Effector memory CD4-positive, alpha-beta T cell (primary cell): Measurements from ENCODE around the gene VAV1.

Experiments
- DNase-seq, 3 donors: peaks; one replicate each; pipeline ENCODE4 v3.0.0-alpha.2; 2020
- H3K27ac ChIP-seq: 2 replicates; pipeline ENCODE4 v1.7.0; 2013; ENCODE audit warnings: mild to moderate bottlenecking, low read length, moderate library complexity; ENCODE audit not compliant: insufficient read depth, poor library complexity, severe bottlenecking
- H3K27me3 ChIP-seq: replicated peaks from 2 replicates; pipeline ENCODE4 v1.7.0; 2013; ENCODE audit warnings: mild to moderate bottlenecking, low read length; ENCODE audit not compliant: insufficient read depth, control insufficient read depth, poor library complexity, severe bottlenecking
- H3K36me3 ChIP-seq: 2 replicates; pipeline ENCODE4 v1.7.0; 2013; ENCODE audit warnings: mild to moderate bottlenecking, low read length, moderate library complexity; ENCODE audit not compliant: control insufficient read depth, insufficient read depth
- H3K4me1 ChIP-seq: 2 replicates; pipeline ENCODE4 v1.7.0; 2013; ENCODE audit warnings: low read length, mild to moderate bottlenecking; ENCODE audit not compliant: control insufficient read depth, insufficient read depth, poor library complexity, severe bottlenecking
- H3K4me3 ChIP-seq: 2 replicates; pipeline ENCODE4 v1.7.0; 2013; ENCODE audit warnings: low read length, low read depth, mild to moderate bottlenecking; ENCODE audit not compliant: insufficient read depth, poor library complexity, severe bottlenecking
- H3K9me3 ChIP-seq: 2 replicates; pipeline ENCODE4 v1.7.0; 2013; ENCODE audit warnings: mild to moderate bottlenecking, low read length, moderate library complexity; ENCODE audit not compliant: control insufficient read depth

Gene VAV1

GRCh38 chr19:6730941-6731670 lies 41.4 kb upstream of the VAV1 start:
- Histone ChIP-seq H3K36me3 (peaks cover 15% of the 10 kb centered on the region), H3K4me1 (peaks cover 1% of the 10 kb centered on the region), H3K27me3 (no peaks in the 10 kb centered on the region), H3K27ac (no peak overlapping the region), H3K4me3 (no peak overlapping the region), H3K9me3 (no peaks in the 10 kb centered on the region)
- no peak for DNase-seq

- peaks cover 15% of the 10 kb centered on the region for H3K36me3 ChIP-seq
- H3K4me1 ChIP-seq, result peaks cover 8% of the 10 kb centered on the region
- DNase-seq, result no peak
- no peak overlapping the region for H3K27ac ChIP-seq
- no peak overlapping the region for H3K4me3 ChIP-seq
- H3K9me3 ChIP-seq, result no peaks in the 10 kb centered on the region
- no peaks in the 10 kb centered on the region for H3K27me3 ChIP-seq
Observed at GRCh38 chr19:6731822-6732221, 40.7 kb upstream of the VAV1 start.

GRCh38 chr19:6732803-6733337 lies 39.6 kb upstream of the VAV1 start:
- no peak overlapping the region for H3K27ac ChIP-seq
- H3K27me3 ChIP-seq, result no peaks in the 10 kb centered on the region
- H3K36me3 ChIP-seq, result peaks cover 15% of the 10 kb centered on the region
- H3K4me1 ChIP-seq, result peaks cover 10% of the 10 kb centered on the region
- DNase-seq, result no peak
- H3K4me3 ChIP-seq, result no peak overlapping the region
- H3K9me3 ChIP-seq, result no peaks in the 10 kb centered on the region

GRCh38 chr19:6733338-6734095 lies 39.0 kb upstream of the VAV1 start:
- Histone ChIP-seq H3K27ac (no peak overlapping the region), H3K4me3 (no peak overlapping the region), H3K4me1 (peaks cover 16% of the 10 kb centered on the region), H3K27me3 (no peaks in the 10 kb centered on the region), H3K9me3 (no peaks in the 10 kb centered on the region), H3K36me3 (peaks cover 15% of the 10 kb centered on the region)
- no peak for DNase-seq

GRCh38 chr19:6734096-6734696 lies 38.3 kb upstream of the VAV1 start:
- Histone ChIP-seq H3K9me3 (no peaks in the 10 kb centered on the region), H3K4me1 (peaks cover 23% of the 10 kb centered on the region), H3K4me3 (no peak overlapping the region), H3K36me3 (peaks cover 15% of the 10 kb centered on the region), H3K27ac (no peak overlapping the region), H3K27me3 (no peaks in the 10 kb centered on the region)
- no peak for DNase-seq

GRCh38 chr19:6735181-6735911 lies 37.2 kb upstream of the VAV1 start:
- H3K27ac ChIP-seq, result peak overlapping the region; percentile 83
- no peak overlapping the region for H3K4me3 ChIP-seq
- H3K36me3 ChIP-seq, result peaks cover 8% of the 10 kb centered on the region
- no peak for DNase-seq
- H3K27me3 ChIP-seq, result no peaks in the 10 kb centered on the region
- peaks cover 32% of the 10 kb centered on the region for H3K4me1 ChIP-seq
- H3K9me3 ChIP-seq, result no peaks in the 10 kb centered on the region

- Histone ChIP-seq H3K27me3 (no peaks in the 10 kb centered on the region), H3K9me3 (no peaks in the 10 kb centered on the region), H3K27ac (peak overlapping the region; percentile 83), H3K4me3 (peak overlapping the region; percentile 72), H3K36me3 (peaks cover 8% of the 10 kb centered on the region), H3K4me1 (peaks cover 41% of the 10 kb centered on the region)
- DNase-seq, result peak; percentile 46 to 55 (median 55)
Observed at GRCh38 chr19:6736169-6736916, 36.2 kb upstream of the VAV1 start.

- H3K27ac ChIP-seq, result peak overlapping the region; percentile 83
- no peaks in the 10 kb centered on the region for H3K27me3 ChIP-seq
- H3K36me3 ChIP-seq, result peaks cover 8% of the 10 kb centered on the region
- DNase-seq, result peak in 1 of 3 donors; percentile 21
- H3K4me1 ChIP-seq, result peaks cover 41% of the 10 kb centered on the region
- no peaks in the 10 kb centered on the region for H3K9me3 ChIP-seq
- peak overlapping the region; percentile 72 for H3K4me3 ChIP-seq
Observed at GRCh38 chr19:6736917-6737283, 35.6 kb upstream of the VAV1 start.

GRCh38 chr19:6737284-6737872 lies 35.1 kb upstream of the VAV1 start, which contains the start of gene GPR108:
Gene GPR108 (minus strand): TSS chr19:6737580. CDS start chr19:6737576, 4 bp downstream.
- H3K27me3 ChIP-seq, result no peaks in the 10 kb centered on the region
- peak within 1 kb of the TSS; percentile 83 for H3K27ac ChIP-seq
- peaks cover 6% of the 10 kb centered on the region for H3K36me3 ChIP-seq
- no peaks in the 10 kb centered on the region for H3K9me3 ChIP-seq
- DNase-seq, result peak; percentile 98 to 99 (median 99)
- H3K4me1 ChIP-seq, result peaks cover 41% of the 10 kb centered on the region
- H3K4me3 ChIP-seq, result peak within 1 kb of the TSS; percentile 72
